NCI-H510A treated with DMSO at 0.1 percent for 48 hours (cell line): Measurements from ENCODE around the gene TRPV5.

Experiments
- DNase-seq: peaks from one replicate; lab custom pipeline; 2025; lab: John Stamatoyannopoulos, UW

The TRPV5 gene

DNA sequence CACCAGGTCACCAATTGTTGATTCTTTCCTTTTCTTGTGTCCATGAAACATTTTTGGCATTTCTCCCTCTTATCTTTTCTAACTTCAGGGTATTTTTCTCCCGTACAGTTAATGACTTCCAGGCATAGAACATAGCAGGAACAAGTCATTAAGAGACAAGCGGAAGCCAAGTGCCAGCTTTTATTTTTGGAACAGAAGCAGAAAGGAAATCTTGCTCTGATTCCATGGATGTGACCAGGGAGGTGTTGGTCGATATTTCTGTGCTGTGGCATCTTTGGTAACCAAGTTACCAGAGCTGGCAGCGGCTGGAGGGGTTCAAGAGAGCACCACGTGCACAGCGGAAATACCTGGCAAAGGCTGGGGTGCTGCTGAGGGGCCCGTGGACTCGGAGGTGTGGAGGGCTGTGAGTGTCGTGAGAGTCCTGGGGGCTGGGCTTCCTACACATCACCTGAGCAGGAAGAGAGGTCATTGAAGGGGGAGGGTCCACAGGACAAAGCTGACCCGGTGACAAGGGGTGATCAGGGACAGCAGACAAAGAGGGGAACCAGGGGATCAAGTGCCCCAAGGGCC lies 7.5 kb upstream of the TRPV5 start:
- no peak for DNase-seq

DNA sequence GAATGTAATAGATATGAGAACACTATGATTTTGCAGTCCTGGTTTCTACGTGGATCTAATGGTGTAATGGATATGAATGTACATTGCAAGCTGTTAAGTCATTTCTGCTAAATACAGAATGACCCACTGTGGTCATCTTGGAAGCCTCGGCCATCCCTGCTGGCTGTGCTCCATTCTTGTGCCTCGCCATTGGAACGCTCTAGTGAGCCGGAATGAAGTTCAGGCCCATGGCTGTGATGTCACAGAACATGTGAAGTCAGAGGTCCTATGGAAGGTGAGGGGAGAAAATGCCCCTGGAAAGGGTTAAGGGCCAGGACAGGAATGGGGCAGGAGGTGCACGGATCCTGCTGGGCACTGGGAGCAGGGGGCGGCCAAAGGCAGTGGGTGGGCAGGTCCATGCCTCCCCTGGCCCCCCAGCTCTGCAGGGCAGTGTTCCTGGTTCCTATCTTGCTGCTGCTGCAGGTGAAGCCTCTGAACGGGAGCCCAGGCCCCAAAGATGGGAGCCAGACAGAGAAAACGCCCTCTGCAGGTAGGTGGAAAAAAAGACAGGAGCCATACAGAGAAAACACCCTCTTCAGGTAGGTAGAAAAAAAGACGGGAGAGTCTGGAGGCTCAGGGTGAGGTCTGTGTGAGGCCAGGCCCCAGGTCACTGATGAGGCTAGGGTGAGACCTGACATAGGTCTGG lies 5.8 kb upstream of the TRPV5 start, which contains the start of gene LLCFC1:
TSS of gene LLCFC1 (plus strand) at position 259 of the 685 bp plus-strand sequence. CDS start at position 397, 138 bp downstream.
- no peak for DNase-seq

DNA sequence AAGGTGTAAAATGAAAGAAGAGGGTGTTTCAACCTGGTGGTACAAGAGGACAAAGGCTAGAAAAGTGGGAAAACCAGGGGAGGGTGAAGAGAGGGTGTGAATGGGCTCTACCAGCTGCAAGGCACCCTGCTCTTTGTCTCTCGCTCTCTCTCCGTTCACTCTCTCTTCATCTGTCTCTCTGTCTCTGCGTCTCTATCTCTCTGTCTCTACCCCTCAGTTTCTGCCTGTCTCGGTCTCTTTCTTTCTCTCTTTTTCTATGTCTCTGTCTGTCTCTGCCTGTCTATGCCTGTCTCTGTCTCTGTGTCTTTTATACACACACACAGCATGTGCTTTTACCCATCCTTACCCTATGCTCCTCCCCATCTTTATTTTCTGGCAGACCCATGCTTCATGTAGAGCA lies 5.1 kb upstream of the TRPV5 start:
- DNase-seq: no peak

DNA sequence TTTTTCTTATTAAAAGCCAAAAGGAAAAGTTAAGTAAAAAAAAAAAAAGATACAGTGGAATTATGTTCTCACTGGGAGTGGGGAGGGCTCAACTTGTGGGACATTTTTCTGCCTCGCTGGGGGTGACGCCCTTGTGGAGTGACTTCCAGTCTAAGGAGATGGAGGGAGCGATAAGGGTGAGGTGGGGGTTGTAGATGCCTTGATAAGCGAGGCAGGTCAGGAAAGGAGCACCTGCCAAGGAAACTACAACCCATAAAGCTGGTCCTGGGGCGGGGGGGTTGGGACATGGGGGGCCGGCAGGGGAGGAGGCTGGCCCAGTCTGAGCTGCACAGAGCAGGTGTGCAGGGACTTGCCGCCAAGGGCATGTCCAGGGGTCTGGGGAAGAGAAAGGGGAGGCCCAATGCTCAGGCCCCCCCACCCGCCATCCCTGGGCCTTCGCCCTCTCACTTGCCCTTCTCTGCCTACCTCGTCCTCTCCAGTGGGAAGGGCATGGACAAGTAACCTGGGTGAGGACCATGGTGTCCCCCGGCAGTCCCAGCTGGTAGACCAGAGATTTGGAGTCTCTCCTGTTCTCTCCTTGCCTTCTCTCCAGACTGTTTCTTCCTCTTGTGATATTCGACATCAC lies 2.5 kb upstream of the TRPV5 start:
- no peak for DNase-seq

DNA sequence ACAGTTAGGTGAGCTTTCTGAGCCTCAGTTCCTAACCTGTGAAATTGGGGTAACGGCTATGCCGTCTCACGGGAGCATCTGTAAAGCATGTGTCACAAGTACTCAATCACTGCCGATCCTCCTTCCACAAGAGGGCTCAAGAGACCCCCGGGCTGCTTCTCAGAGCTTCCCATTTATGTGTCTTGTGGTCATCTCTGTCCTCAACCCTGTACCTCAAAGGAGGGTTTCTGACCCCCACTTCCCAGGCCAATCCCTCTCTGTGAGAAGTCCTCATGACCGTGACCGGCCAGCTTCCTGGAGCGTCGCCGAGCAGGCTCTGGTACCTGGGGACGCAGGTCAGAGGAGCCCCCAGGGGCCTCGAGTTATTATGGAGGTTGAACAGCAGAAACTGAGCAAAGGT lies 510 bp upstream of the TRPV5 start:
- DNase-seq: no peak

DNA sequence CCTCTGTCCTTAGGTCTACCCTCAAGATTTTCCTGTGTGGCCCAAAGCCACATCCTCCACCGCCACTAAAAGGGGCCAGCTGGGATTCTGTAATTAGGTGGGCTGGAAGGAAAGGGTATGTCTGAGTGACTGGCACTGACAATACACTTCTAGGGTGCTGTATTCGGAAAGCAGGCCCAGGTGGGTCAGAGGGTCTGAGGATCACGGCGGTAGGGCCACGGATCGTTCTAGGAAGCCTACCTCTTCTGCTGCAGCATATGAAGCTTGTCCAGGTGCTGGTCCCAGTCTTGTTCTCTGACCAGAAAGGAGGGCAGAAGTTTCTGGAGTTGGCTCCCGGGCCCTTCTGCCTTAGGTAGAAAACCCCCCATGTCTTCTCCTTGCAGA lies 462 bp downstream of the TRPV5 start:
- no peak for DNase-seq

DNA sequence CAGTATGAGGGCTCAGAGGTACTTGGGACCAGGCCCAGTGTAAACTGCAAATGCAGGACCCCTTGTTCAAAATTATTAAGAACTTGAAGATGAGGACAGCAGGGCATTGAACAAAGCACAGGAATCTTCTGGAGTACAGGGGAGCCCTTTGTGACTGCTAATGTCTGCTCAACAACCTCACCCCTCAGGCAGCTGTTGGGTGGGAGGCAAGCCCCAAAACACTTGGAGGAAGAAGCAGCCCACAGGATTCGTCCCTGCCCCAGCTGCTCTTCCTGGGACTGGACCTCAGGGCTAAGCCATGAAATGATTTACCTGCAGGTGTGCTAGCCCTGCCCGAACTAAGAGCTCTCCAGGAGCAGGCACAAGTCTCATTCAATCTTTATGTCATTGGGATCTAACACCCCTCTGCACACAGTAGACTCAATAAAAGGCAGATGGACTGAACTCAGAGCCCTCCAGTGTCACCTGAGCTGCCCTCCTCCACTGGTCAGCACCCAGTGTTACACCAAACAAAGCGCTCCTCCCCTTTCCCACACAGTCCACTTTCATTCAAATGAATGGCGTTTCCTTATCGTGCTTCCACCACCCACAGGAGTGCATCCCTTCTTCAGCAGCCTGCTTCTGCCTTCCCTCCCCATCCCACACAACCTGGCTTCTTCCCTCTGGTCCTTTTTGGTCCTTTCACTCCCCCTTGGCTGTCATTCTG lies 1.0 kb downstream of the TRPV5 start:
- DNase-seq: no peak

DNA sequence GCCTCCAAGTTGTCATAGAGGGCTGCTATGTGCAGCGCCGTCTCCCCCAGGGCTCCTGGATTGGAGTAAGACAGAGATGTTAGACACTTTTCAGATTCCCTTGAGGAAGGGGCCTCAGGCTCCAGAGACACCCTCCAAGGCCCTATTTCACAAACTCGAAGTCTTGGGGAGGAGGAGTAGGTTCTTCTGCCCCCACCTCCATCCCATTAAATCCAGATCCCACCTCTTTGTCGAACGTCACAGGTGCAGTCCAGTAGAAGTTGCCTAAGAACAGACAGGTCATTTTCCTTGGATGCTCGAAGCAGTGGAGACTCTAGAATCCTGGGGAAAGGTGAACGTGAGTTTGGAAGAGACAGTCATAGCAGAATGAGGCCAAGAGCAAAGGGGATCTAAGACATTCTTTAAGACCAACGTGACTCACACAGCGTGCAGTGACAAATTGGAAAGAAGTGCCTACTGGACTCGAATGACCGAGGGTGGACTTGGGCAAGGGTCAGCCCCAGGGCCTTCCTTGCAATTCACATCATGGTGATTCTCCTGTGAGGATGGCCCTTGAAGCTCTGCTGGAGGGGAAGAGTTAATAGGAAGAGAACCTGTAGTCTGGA lies 3.3 kb downstream of the TRPV5 start:
- DNase-seq: no peak

DNA sequence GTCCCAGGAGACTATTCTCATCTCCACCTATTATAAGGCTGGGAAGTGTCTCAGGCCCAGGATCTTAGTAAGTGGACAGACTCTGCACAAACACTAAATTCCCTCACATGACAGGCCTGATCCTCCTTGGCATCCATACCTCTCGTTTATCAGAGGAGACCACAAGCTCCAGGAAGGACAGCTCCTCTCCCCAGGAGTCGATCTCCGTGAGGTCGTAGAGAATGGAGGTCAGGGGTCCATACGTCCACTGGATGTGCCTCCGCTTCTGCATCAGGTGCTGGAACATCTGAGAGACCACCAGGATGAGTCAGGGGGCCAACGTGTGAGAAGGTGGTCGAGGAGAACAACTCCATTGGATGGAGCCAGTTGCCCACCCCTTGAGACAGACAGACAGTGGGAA lies 5.6 kb downstream of the TRPV5 start:
- no peak for DNase-seq

DNA sequence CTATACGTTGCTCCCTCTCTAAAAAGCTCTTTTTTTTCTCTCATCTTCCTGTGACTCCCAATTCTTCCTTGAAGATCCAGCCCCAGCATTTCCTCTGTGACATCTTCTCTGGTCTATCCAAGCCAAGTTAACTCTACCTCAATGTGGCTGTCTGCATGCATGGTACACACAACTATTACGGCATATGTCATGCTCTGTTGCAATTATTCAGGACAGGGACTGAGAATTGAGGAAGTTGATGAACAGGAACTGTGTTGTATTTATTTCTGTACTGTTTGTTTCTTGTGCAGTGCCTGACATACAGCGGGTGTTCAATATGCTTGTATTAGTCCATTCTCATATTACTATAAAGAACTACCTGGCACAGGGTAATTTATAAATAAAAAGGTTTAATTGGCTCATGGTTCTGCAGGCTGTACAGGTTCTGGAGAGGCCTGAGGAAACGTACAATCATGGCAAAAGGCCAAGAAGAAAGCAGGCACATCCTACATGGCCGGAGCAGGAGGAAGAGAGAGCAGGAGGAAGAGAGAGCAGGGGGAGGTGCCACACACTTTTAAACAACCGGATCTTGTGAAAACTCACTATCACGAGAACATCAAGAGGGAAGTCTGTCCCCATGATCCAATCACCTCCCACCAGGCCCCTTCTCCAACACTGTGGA lies 6.3 kb downstream of the TRPV5 start:
- no peak for DNase-seq

DNA sequence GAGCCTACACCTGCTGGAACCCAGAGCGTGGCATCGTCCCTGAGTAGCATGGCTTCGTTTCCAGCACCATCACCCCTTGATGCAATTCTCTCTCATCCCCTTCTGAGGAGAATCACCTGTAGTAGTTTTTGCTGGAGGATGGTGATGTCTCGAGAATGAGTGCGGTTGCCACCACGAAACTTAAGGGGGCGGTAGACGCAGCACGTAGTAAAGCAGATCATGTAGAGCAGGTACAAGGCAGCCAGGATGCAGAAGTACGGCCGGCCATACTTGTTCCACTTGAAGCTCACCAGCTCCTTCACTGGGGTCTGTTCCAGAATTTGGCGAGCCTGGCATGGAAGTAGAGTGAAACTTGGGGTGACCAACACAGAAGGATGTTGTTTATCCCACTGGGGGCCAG lies 8.1 kb downstream of the TRPV5 start:
- no peak for DNase-seq

DNA sequence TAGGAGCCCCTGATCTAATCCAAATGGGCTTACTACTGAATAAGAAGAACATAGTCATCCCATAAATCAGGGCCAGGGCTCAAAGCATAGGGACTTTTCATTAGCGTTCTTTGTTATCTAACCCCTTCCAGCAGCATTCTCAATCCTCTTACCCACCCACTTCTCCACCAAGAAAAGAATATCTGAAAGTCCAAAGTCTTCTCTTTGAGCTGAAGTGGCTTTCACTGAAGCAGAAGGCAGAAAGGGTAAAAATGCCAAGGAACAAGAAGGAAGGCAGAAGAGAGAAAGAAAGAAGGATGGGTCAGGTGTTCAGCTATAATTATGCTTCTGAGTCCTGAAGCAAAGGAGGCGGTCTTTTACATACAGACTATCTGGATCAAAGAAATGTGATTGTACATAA lies 10.2 kb downstream of the TRPV5 start:
- DNase-seq: no peak

DNA sequence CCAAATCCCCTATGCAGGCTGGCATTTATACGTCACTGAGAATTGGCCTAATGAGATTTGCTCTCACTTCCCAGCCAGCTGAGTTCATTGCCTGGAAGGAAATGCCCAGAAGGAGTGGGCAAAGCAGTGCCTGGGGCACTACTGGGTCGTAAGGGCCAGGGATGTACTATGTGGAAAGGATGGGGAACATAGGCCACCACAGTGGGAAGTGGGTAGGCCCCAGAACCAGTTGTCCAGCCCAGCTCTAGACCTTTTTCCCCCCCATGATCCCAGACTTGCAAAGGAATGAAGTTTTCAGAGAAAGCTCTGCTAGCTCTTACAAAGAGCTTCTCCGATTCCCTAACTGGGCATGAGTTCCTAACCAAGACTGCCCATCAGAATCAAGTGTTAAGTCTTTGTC lies 13.9 kb downstream of the TRPV5 start:
- no peak for DNase-seq

DNA sequence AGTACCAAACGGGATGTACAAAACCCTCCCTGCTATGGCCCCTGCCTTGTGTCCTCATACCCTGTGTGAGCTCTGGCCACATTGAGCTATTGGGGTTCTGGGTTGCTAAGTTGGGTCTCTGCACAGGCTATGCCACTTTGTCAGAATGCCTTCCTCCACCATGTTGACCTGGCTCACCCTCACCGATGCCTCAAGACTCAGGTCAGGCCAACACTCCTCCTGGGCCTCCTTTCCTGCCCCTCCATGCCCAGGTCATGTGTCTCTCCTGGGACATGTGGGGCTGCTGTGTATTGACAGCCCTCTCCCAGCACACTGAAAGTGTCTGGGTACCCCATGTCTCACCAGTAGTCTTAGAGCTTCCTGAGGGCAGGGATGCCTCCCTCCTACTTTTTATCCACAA lies 14.6 kb downstream of the TRPV5 start:
- DNase-seq: no peak

DNA sequence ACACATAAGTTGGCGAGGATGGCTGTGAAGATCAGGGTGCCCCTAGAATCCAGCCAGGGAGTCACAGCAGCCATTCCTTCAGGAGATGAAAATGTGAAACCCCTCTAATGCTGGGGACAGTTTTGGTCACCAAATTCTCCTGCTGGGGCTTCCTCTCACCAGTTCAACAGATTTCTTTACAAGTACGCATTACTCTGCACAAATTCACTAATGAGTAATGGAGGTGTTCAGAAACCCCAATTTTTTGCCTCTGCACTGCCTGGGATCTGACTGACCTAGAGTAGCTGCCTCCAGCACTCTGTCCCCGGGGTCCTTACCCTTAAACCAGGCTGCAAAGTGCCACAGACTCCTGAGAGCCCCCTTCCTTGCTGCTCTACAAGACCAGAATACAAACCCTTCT lies 16.1 kb downstream of the TRPV5 start:
- DNase-seq: no peak

DNA sequence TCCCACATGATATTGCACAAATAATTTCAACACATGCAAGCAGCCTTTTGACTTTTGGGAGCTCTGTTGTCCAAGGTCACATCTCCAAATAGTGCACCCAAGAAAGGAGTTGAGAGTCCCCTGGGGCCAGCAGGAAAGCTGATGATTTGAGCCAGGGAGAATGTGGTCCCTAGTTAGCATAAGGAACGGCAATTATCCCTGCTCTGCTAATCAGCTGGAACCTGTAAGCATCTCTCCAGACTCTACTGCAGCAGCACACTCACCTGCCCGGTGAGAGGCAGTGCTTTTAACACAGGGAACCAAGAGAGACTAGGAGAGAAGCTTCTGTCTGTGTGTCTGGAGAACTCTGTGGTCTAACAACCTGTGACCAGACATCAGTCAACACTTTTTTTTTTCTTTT lies 17.0 kb downstream of the TRPV5 start:
- no peak for DNase-seq

DNA sequence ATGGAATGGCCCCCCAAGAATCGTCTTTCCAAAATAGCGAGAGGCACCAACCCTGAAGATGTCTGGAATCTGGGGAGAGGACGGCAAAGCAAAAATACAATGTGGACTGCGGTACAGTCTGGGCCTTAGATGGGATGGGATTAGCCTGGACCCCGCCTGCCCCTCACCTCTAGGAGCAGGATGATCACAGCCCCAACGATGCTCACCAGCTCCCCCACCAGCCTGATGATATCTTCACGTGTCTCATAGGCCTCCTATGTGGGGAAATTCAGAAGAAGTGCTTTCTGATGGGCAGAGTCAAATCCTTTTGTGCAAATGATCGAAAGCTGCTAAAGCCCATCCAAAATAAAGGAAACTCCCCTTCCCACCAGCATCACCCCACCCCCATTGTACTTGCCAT lies 18.2 kb downstream of the TRPV5 start:
- no peak for DNase-seq

DNA sequence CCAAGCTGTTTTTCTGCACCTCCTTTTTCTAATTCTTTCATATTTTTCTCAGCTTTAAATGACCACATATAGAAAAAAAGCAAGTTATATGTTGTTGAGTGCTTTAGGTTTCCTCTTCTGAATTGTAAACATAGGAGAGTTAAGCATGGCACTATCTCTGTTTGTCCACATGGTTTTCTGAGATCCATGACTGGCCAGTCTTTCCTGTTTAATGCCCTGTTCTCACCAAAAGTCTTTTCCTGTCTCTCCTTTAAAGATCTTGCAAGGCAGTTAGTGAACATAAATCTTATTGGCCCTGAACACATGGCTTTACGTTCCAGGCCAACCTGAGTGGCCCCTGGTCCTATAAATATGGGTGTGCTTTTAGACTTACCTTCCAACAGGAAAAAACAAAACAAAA lies 19.4 kb downstream of the TRPV5 start:
- no peak for DNase-seq

DNA sequence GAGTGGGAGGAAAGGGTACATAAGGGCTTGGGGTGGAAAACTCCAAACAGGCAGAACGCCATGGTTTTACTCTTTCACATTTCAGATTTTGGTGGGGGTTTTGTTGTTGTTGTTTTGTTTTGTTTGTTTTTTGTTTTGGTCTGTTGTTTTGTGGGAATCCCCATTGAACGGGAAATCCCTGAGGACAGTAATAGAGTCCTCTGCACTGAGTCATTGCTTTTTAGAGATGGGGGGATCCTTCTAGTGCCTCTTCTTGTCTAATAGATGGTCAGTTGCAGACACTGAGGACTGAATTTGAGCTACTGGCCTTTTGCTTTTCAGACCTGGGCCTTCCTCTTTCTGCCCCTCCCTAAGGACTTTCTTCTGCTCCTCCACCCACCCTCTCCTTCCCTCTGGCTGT lies 20.0 kb downstream of the TRPV5 start:
- DNase-seq: no peak

DNA sequence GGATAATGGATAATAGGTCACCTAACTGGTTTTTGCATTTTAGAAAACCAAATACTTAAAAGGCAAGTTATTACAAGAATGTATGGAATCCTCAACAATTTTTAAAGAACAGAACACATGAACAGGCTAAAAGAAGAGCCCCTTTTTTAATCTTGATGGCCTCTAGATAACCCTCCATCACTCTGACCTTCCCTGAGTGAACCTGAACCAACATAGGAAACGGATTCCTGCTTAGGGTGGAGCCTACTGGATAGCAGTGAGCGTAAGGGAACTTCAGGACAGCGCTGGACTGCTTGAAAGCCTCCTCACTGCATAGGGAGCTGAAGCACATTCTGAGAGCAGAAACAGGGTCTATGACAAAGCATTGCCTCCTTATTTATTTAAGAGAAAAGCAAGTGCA lies 20.5 kb downstream of the TRPV5 start:
- no peak for DNase-seq

DNA sequence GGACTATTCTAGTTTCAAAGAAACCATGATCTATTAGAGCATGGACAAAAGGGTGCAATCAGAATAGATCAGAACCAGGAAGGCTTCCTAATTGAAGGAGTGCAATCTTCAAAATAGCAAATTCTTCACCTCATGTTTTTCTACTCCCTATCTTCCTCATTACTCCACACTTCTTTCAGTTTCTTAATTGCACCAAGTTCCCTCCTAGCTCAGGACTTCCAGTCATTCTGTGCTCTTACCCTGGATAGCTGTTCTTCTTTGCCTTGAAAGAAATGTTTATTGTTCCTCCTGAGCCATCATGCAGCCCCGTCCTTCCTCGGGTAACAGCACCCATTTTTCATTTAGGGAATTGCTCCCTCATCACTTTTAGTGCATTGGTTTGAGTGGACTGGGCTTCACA lies 23.1 kb downstream of the TRPV5 start:
- DNase-seq: no peak

DNA sequence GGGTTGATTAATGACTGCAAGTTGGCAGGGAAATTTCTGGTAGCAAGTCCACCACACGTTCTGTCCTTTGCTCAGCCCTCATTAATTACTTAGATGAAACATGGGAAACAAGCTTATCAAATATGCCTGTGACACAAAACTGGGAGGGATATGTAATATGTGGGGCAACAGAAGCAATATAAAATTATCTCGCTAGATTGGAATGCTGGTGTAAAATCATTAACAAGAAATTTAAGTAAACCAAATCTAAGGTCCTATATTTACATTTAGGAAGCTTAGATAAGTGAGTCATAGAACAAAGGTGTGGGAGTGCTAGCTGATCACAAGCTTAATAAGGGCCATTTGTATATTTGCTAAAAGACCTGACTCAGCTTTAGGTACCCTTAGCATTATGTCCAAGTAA lies 23.5 kb downstream of the TRPV5 start:
- DNase-seq: no peak
